Ovary (tissue), 9 donors: ENCODE data around the gene INO80. TPM values are rescaled to one million over a fixed set of nuclear protein-coding genes. Genes with fewer than 3 reads are reported as not detected.

ENCODE experiments used
- DNase-seq, 5 donors: peaks; one replicate each; pipeline ENCODE4 v3.0.0-alpha.2; 2019 to 2020
- H3K27ac ChIP-seq, 2 donors: fragments of 200-600 bp; one replicate each; pipeline versions ENCODE4 v1.5.1 to v1.8.0; 2019 to 2022
- H3K27me3 ChIP-seq: fragments of 200-600 bp; one replicate; pipeline ENCODE4 v1.8.0; 2022
- H3K36me3 ChIP-seq: fragments of 200-600 bp; sonication (generic); one replicate; pipeline ENCODE4 v1.5.1; 2019
- H3K4me1 ChIP-seq: one replicate; pipeline ENCODE4 v1.8.1; 2013; ENCODE audit warnings: mild to moderate bottlenecking, moderate library complexity; ENCODE audit not compliant: insufficient read depth
- H3K4me3 ChIP-seq: fragments of 200-600 bp; sonication (generic); one replicate; pipeline ENCODE4 v1.5.1; 2017
- H3K9me3 ChIP-seq, 2 donors: fragments of 200-600 bp in 1 of 2; sonication (generic) in 1 of 2; one replicate each; pipeline versions ENCODE4 v1.5.1 to v1.8.1; 2013 to 2019; ENCODE audit warnings: mild to moderate bottlenecking in 1 of 2, moderate library complexity in 1 of 2
- EP300 ChIP-seq: sonication (generic); formaldehyde crosslinking; IDR thresholded peaks from one replicate; pipeline ENCODE4 v1.6.1; 2017; ENCODE audit warnings: antibody characterized with exemption
- POLR2A ChIP-seq: fragments of 450-650 bp; IDR thresholded peaks from one replicate; pipeline ENCODE4 v1.6.1; 2017; ENCODE audit warnings: antibody characterized with exemption, mild to moderate bottlenecking, moderate library complexity
- WGBS, 3 donors: extraction: QIAGEN DNeasy Blood & Tissue Kit in 1 of 3; methylation state at CpG; one replicate each; pipeline versions ENCODE4 v1.1.5 to v1.1.7; 2013 to 2017; 5-methylcytosine and 5-hydroxymethylcytosine counted together
- intact Hi-C, 4 donors: fragments of 100-400 bp; cut with DNase I; formaldehyde crosslinking; loops; one replicate each; pipeline versions ENCODE4 v1.11.0 to v1.15.1; 2022 to 2023
- polyA plus RNA-seq, 2 donors: library from polyadenylated mRNA; stranded (reverse); fragments of 200-250 nt in 1 of 2; fragments of 350-450 nt in 1 of 2; fragmentation: Illumina TruSeq in 1 of 2; extraction: RNeasy Lipid Tissue Mini Kit (QIAGEN cat#74804) in 1 of 2; gene quantifications; one replicate each; pipeline ENCODE4 v1.2.3, GENCODE V29; 2013 to 2014
- total RNA-seq, 7 donors: library from RNA; depleted of rRNA in 2 of 7; stranded (reverse); fragments of >200 nt in 2 of 7; fragmentation: NEBNext Ultra II Directional in 3 of 7; extraction: Animal tissue kit (Norgen Biotek cat#: 25700) in 3 of 7; gene quantifications; one replicate each; pipeline versions ENCODE4 v1.1.0 to v1.2.4, GENCODE V29; 2016 to 2023
- TF ChIP-seq, protein P1 (sequence below), 3 donors: fragments of 450-650 bp in 2 of 3; fragments of 200-600 bp in 1 of 3; IDR thresholded peaks; one replicate each; pipeline versions ENCODE4 v1.5.1 to v1.8.0; 2016 to 2022; ENCODE audit warnings: antibody characterized with exemption in 3 of 3, mild to moderate bottlenecking in 1 of 3
- donor health status: DM: no; HTN: no; CAD: no; lungs with moderate emphysema.
- donor health status: DM: no; HTN: no; CAD: no.
- donor health status: Bipolar disorder and iron deficiency.
- donor health status: DM: yes; HTN: yes; CAD: no.
- donor health status: DM: no; HTN: no; CAD: no.
- donor health status: DM: yes; HTN: yes; CAD: no.

Gene INO80
- total and polyA plus RNA-seq, 9 donors: 12.0 to 36.0 (median 17.3) TPM

DNA sequence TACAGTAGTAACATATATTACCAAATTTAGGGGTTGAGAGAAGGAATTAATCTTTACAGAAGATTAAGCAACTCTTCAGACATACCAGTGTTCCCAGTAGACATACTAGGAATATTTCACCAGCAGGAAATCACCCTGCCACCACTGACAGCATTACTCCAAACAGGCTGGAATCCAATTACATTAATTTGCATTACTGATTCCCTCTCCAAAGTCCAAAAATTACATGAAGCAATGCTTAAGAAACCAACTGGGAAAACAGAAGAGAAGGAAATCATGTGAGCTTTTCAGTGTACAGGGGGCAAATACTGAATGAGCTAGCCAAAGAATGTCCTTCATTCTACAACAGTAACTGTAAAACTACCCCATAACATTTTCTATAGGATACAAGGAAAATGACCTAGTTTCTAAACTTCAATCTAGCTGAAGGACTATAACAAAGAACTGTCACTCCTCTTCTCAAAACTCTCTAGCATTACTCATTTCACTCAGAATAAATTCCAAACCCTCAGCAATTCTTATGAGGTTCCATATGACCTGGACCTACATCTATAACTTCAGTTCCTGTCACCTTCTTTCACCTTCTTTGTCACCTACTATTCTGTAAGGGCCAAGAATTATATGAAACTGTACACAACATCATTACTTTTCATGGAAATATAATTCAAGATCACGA, 72.7 kb downstream of the INO80 start:
- no peak overlapping the region for H3K27ac ChIP-seq
- WGBS, 3 donors: 87 to 90% (median 89%) methylated on average over 1 of the region's 1 CpG
- no peak overlapping the region for H3K4me3 ChIP-seq
- DNase-seq: no peak
- intact Hi-C loops: no loop called here
- no peaks in the 10 kb centered on the region for H3K4me1 ChIP-seq
- H3K9me3 ChIP-seq: no peaks in the 10 kb centered on the region
- TF ChIP-seq EP300: no peak
- TF ChIP-seq, protein P1, sequence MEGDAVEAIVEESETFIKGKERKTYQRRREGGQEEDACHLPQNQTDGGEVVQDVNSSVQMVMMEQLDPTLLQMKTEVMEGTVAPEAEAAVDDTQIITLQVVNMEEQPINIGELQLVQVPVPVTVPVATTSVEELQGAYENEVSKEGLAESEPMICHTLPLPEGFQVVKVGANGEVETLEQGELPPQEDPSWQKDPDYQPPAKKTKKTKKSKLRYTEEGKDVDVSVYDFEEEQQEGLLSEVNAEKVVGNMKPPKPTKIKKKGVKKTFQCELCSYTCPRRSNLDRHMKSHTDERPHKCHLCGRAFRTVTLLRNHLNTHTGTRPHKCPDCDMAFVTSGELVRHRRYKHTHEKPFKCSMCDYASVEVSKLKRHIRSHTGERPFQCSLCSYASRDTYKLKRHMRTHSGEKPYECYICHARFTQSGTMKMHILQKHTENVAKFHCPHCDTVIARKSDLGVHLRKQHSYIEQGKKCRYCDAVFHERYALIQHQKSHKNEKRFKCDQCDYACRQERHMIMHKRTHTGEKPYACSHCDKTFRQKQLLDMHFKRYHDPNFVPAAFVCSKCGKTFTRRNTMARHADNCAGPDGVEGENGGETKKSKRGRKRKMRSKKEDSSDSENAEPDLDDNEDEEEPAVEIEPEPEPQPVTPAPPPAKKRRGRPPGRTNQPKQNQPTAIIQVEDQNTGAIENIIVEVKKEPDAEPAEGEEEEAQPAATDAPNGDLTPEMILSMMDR (IDR thresholded peaks at IDR 0.05): no peak
- TF ChIP-seq POLR2A: no peak
- H3K27me3 ChIP-seq: no peaks in the 10 kb centered on the region
- no peaks in the 10 kb centered on the region for H3K36me3 ChIP-seq

DNA sequence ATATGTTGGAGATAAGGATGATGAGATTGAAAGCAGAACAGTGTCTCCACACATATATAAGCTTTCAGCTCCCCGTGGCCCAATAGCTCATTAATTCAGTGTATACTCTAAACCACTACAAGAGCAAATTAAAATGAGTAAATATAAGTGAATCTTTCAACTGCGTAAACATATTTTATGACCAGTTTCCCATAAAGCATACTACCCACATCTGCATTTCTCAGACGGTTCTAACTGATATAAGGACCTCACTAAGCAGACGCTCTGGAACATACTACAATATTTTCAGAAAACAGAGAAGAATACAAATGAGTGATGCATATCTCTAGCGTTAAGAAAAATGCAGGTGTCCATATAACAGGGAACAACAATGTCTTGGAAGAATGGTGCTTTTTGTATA, 73.2 kb downstream of the INO80 start:
- H3K4me3 ChIP-seq: no peak overlapping the region
- H3K9me3 ChIP-seq: no peaks in the 10 kb centered on the region
- TF ChIP-seq POLR2A: no peak
- no peak for TF ChIP-seq EP300
- TF ChIP-seq, protein P1 (IDR thresholded peaks at IDR 0.05): no peak
- no peak for DNase-seq
- no peak overlapping the region for H3K27ac ChIP-seq
- H3K27me3 ChIP-seq: no peaks in the 10 kb centered on the region
- intact Hi-C loops: no loop called here
- H3K4me1 ChIP-seq: no peaks in the 10 kb centered on the region
- 82 to 88% (median 86%) methylated on average over 5 of the region's 5 CpGs for WGBS, 3 donors
- H3K36me3 ChIP-seq: no peaks in the 10 kb centered on the region

- DNase-seq: no peak
- Histone ChIP-seq H3K27me3 (no peaks in the 10 kb centered on the region), H3K9me3 (no peaks in the 10 kb centered on the region), H3K4me3 (no peak overlapping the region), H3K27ac (no peak overlapping the region), H3K36me3 (no peaks in the 10 kb centered on the region), H3K4me1 (peaks cover 1% of the 10 kb centered on the region)
- TF ChIP-seq POLR2A: no peak
- no peak for TF ChIP-seq EP300
- TF ChIP-seq, protein P1 (IDR thresholded peaks at IDR 0.05): no peak
- intact Hi-C loops: no loop called here
Measured at GRCh38 chr15:41039121-41039520, 77.0 kb downstream of the INO80 start.

DNA sequence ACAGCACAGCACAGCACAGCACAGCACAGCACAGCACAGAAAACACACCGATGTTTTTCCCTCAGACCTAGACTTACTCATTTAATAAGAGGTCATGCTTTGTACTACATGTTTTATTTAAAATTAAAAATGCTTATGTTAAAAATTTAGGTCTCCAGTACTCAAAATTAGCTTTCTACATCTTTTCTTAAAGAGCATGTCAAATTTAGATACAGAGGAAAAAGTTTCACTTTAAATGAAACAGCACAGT, 84.1 kb downstream of the INO80 start:
- intact Hi-C loops: no loop called here
- no peak for TF ChIP-seq EP300
- TF ChIP-seq POLR2A: no peak
- TF ChIP-seq, protein P1 (IDR thresholded peaks at IDR 0.05): no peak
- no peak for DNase-seq
- H3K4me3 ChIP-seq: no peak overlapping the region
- no peaks in the 10 kb centered on the region for H3K9me3 ChIP-seq
- peaks cover 2% of the 10 kb centered on the region for H3K4me1 ChIP-seq
- WGBS, 3 donors: 88 to 100% (median 100%) methylated on average over 1 of the region's 1 CpG
- H3K27ac ChIP-seq: no peak overlapping the region
- H3K27me3 ChIP-seq: no peaks in the 10 kb centered on the region
- no peaks in the 10 kb centered on the region for H3K36me3 ChIP-seq
